SK-N-MC (cell line): Measurements from ENCODE around the gene NUBP1.

Source experiments
- EZH2 ChIP-seq: fragments of 200-600 bp; sonication (generic); IDR thresholded peaks from one replicate; pipeline ENCODE4 v1.6.1; 2017; ENCODE audit warnings: antibody characterized with exemption
- POLR2AphosphoS5 ChIP-seq: IDR thresholded peaks from 2 replicates; pipeline ENCODE4 v1.6.1; 2012; ENCODE audit warnings: mild to moderate bottlenecking, low read depth, low read length, borderline replicate concordance

- TF ChIP-seq EZH2 (no peak), POLR2AphosphoS5 (no peak)
Observed at GRCh38 chr16:10799736-10800135, 56.1 kb downstream of the NUBP1 start.
